ENCODE data around the gene IL3. TPM values are rescaled to one million over a fixed set of nuclear protein-coding genes. Genes with fewer than 3 reads are reported as not detected.

IL3 gene
- total and polyA plus RNA-seq, 2 of the 4 experiments (the other 2 are of a cell fraction): not detected

- TF ChIP-seq ELK1 (IDR thresholded peaks at IDR 0.05; ENCODE audit: borderline replicate concordance, low read depth, low read length) (no peak), POLR2A (IDR thresholded peaks at IDR 0.05; ENCODE audit: low read depth, low read length) (peak; percentile 51; the same call in 1 of the 2 replicates)
Measured at GRCh38 chr5:132095424-132095972, 35.0 kb downstream of the IL3 start.

More at GRCh38 chr5:132095424-132095972, 35.0 kb downstream of the IL3 start:
- no peak overlapping the region for H3K4me2 ChIP-seq (ENCODE audit: low read depth, low read length)
- H2BK120ac ChIP-seq (ENCODE audit: low read depth, low read length): peak overlapping the region; percentile 97
- peak overlapping the region; percentile 7; the same call in 1 of the 2 replicates for H3K9ac ChIP-seq (ENCODE audit: low read depth, low read length)
- peaks cover 23% of the 10 kb centered on the region for H3K4me1 ChIP-seq (ENCODE audit: control insufficient read depth, insufficient read depth, low read length)
- H3K79me1 ChIP-seq (ENCODE audit: low read depth in 1 of 2, low read length in 2 of 2): no peaks in the 10 kb centered on the region
- H2BK15ac ChIP-seq (ENCODE audit: low read depth, low read length): peak overlapping the region; percentile 97; the same call in 2 of the 3 replicates
- peak overlapping the region; percentile 52 for H4K5ac ChIP-seq (ENCODE audit: low read depth, low read length)
- peak overlapping the region; percentile 92 for H4K91ac ChIP-seq (ENCODE audit: insufficient read depth, low read depth, low read length)
- H3K18ac ChIP-seq (ENCODE audit: low read depth, low read length): peak overlapping the region; percentile 81
- WGBS, 2 experiments (ENCODE audit: extremely low coverage in 2 of 2, insufficient read length in 1 of 2): 74% methylated on average over 3 of the region's 6 CpGs; no CpG with 5 or more reads in 1 of the 2 experiments
- no peaks in the 10 kb centered on the region for H4K20me1 ChIP-seq (ENCODE audit: insufficient read depth, low read length)
- H3K27me3 ChIP-seq (ENCODE audit: control insufficient read depth, insufficient read depth, low read length): no peaks in the 10 kb centered on the region
- H4K8ac ChIP-seq (ENCODE audit: low read depth in 2 of 2, low read length in 2 of 2): peak overlapping the region; percentile 28 to 85
- H3K9me3 ChIP-seq (ENCODE audit: control insufficient read depth, insufficient read depth, low read length): no peaks in the 10 kb centered on the region
- DNase-seq: no peak
- H3K4me3 ChIP-seq (ENCODE audit: insufficient read depth, low read depth, low read length): no peak overlapping the region
- CTCF ChIA-PET: no interaction called here
- peaks cover 27% of the 10 kb centered on the region for H3K9me1 ChIP-seq (ENCODE audit: insufficient read depth, low read length)
- H3K14ac ChIP-seq (replicated peaks; ENCODE audit: low read depth, low read length): peak overlapping the region; percentile 95
- peak overlapping the region; percentile 83 for H2AK9ac ChIP-seq (replicated peaks; ENCODE audit: low read depth, low read length, poor library complexity)
- peak overlapping the region; percentile 82 for H2BK5ac ChIP-seq (ENCODE audit: low read depth, low read length, poor library complexity, severe bottlenecking)
- peak overlapping the region; percentile 85 for H3K23ac ChIP-seq (ENCODE audit: low read depth, low read length)
- intact Hi-C loops (cut with micrococcal nuclease): no loop called here
- peak overlapping the region; percentile 92 for H2BK20ac ChIP-seq (ENCODE audit: low read depth, low read length)
- in situ Hi-C loops (cut with MboI; ENCODE audit: low sequenced_read_pairs): loop anchor here (25.0 kb wide), 1 partner anchor 392 kb away; the partner anchor contains the start of gene IRF1
- POLR2A ChIA-PET (ENCODE audit: unreplicated experiment): no interaction called here
- peak overlapping the region; percentile 68 for H2AFZ ChIP-seq (replicated peaks; ENCODE audit: low read length, poor library complexity)
- H2AK5ac ChIP-seq (ENCODE audit: low read depth, low read length): peak overlapping the region; percentile 98
- H3K4ac ChIP-seq (ENCODE audit: low read depth, low read length): peak overlapping the region; percentile 96
- peak overlapping the region; percentile 71 for H3K27ac ChIP-seq (ENCODE audit: insufficient read depth, low read length)
- dilution Hi-C loops (cut with HindIII; ENCODE audit: low sequenced_read_pairs, unreplicated experiment): no loop called here
- peak overlapping the region; percentile 76 for H3K56ac ChIP-seq (ENCODE audit: extremely low read depth, insufficient read depth, low read length)
- peak; percentile 1; the same call in 1 of the 2 replicates for ATAC-seq (ENCODE audit: low read depth)
- BruUV-seq (replicated peaks): no TSS peak
- no peaks in the 10 kb centered on the region for H3K36me3 ChIP-seq (ENCODE audit: control insufficient read depth, insufficient read depth, low read length)
